A549 (cell line): ENCODE data around the gene SNX3.

Source experiments
- CTCF ChIP-seq: fragments of >200 bp; sonication (Bioruptor Twin); formaldehyde crosslinking; IDR thresholded peaks from 3 replicates; pipeline ENCODE4 v1.5.1; 2016
- E2F6 ChIP-seq: IDR thresholded peaks from 2 replicates; pipeline ENCODE4 v1.6.1; 2012; ENCODE audit warnings: low read depth, borderline replicate concordance
- EP300 ChIP-seq, 2 experiments: fragments of >200 bp; sonication (Bioruptor Twin); formaldehyde crosslinking; IDR thresholded peaks; 2 replicates in 1 of 2; 3 replicates in 1 of 2; pipeline ENCODE4 v1.6.1; 2016 to 2017
- HOXA7 ChIP-seq: fragments of 250-450 bp; sonication (Bioruptor Pico); IDR thresholded peaks from 2 replicates; pipeline ENCODE4 v1.5.0; 2020; ENCODE audit warnings: mild to moderate bottlenecking, moderate library complexity
- KDM1A ChIP-seq: fragments of 200-600 bp; sonication (generic); IDR thresholded peaks from 2 replicates; pipeline ENCODE4 v1.6.1; 2016; ENCODE audit warnings: low read depth, mild to moderate bottlenecking
- MAFK ChIP-seq: fragments of 450-650 bp; IDR thresholded peaks from 2 replicates; pipeline ENCODE4 v1.6.1; 2014; ENCODE audit not compliant: partially characterized antibody
- POLR2A ChIP-seq: IDR thresholded peaks from 2 replicates; pipeline ENCODE4 v1.6.1; 2012; ENCODE audit warnings: mild to moderate bottlenecking, low read length
- RCOR1 ChIP-seq: fragments of 150-350 bp; IDR thresholded peaks from 2 replicates; pipeline ENCODE4 v1.6.1; 2014; ENCODE audit warnings: antibody characterized with exemption, low read length, low read depth
- SMC3 ChIP-seq: fragments of >200 bp; sonication (Bioruptor Twin); formaldehyde crosslinking; IDR thresholded peaks from 3 replicates; pipeline ENCODE4 v1.6.1; 2018; ENCODE audit warnings: inconsistent platforms
- SREBF2 ChIP-seq: fragments of 450-650 bp; IDR thresholded peaks from 2 replicates; pipeline ENCODE4 v1.6.1; 2014; ENCODE audit warnings: mild to moderate bottlenecking, moderate library complexity
- USF2 ChIP-seq: fragments of 450-650 bp; IDR thresholded peaks from 2 replicates; pipeline ENCODE4 v1.6.1; 2014; ENCODE audit warnings: antibody characterized with exemption

- TF ChIP-seq SREBF2 (no peak), MAFK (no peak), E2F6 (no peak), USF2 (no peak), EP300 (IDR thresholded peaks at IDR 0.05) (no peak), CTCF (no peak), RCOR1 (no peak), HOXA7 (CRISPR knock-in tag) (no peak), KDM1A (no peak), POLR2A (no peak), SMC3 (no peak)
These were observed 9.6 kb downstream of the SNX3 start for GRCh38 chr6:108251252-108251651.
